Keratinocyte (primary cell): ENCODE data around the gene TOR1AIP2.

Source experiments
- EZH2 ChIP-seq: IDR thresholded peaks from one replicate; pipeline ENCODE4 v1.6.1; 2012; ENCODE audit warnings: inconsistent platforms, mild to moderate bottlenecking, low read length, moderate library complexity
- TF ChIP-seq, protein P1 (sequence below), 3 experiments: IDR thresholded peaks in 1 of 3; conservative IDR thresholded peaks in 1 of 3; optimal IDR thresholded peaks in 1 of 3; 2 replicates in 2 of 3; 3 replicates in 1 of 3; pipeline versions ENCODE3 to v1.5.1; 2011; ENCODE audit warnings: low read length in 3 of 3, mild to moderate bottlenecking in 3 of 3, moderate library complexity in 2 of 3, control low read depth in 1 of 3, inconsistent platforms in 1 of 3; ENCODE audit not compliant: insufficient read depth in 2 of 3; ENCODE audit errors: extremely low read depth in 1 of 3

DNA sequence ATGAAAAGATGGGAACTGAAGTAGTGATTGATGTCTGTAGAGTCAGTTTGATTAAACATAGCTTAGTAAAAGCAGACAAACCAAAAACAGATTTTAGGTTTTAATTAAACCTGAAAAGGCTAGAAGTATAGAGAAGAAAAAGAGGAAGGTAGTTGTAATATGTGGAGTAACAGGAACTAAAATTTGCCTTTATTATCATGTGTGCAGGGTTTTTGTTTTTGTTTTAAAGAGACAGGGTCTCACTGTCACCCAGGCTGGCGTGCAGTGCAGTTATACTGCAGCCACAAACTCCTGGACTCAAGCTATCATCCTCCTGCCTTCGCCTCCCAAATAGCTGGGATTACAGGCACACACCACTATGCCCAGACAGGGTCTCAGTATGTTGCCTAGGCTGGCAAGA lies 10.5 kb upstream of the TOR1AIP2 start:
- TF ChIP-seq, protein P1, sequence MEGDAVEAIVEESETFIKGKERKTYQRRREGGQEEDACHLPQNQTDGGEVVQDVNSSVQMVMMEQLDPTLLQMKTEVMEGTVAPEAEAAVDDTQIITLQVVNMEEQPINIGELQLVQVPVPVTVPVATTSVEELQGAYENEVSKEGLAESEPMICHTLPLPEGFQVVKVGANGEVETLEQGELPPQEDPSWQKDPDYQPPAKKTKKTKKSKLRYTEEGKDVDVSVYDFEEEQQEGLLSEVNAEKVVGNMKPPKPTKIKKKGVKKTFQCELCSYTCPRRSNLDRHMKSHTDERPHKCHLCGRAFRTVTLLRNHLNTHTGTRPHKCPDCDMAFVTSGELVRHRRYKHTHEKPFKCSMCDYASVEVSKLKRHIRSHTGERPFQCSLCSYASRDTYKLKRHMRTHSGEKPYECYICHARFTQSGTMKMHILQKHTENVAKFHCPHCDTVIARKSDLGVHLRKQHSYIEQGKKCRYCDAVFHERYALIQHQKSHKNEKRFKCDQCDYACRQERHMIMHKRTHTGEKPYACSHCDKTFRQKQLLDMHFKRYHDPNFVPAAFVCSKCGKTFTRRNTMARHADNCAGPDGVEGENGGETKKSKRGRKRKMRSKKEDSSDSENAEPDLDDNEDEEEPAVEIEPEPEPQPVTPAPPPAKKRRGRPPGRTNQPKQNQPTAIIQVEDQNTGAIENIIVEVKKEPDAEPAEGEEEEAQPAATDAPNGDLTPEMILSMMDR (optimal IDR thresholded peaks at IDR 0.05 in 1 of 3, IDR thresholded peaks at IDR 0.05 in 1 of 3, conservative IDR thresholded peaks at IDR 0.05 in 1 of 3; ENCODE audit: extremely low read depth in 1 of 3, insufficient read depth in 2 of 3, low read length in 3 of 3): no peak
- no peak for TF ChIP-seq EZH2
